Endodermal cell (in vitro differentiated cells): Measurements from ENCODE around the gene SUPT3H. TPM values are rescaled to one million over a fixed set of nuclear protein-coding genes. Genes with fewer than 3 reads are reported as not detected.

Source experiments
- DNase-seq: peaks from one replicate; pipeline ENCODE4 v3.0.0-alpha.2; 2017
- H3K27ac ChIP-seq: 2 replicates; pipeline ENCODE4 v1.5.1; 2013; ENCODE audit warnings: mild to moderate bottlenecking, low read depth, low read length, moderate library complexity
- H3K27me3 ChIP-seq: 2 replicates; pipeline ENCODE4 v1.6.1; 2013; ENCODE audit warnings: mild to moderate bottlenecking, low read length, moderate library complexity; ENCODE audit not compliant: insufficient read depth, control insufficient read depth, poor library complexity, severe bottlenecking
- H3K36me3 ChIP-seq: 2 replicates; pipeline ENCODE4 v1.7.0; 2013; ENCODE audit warnings: mild to moderate bottlenecking, low read length, moderate library complexity; ENCODE audit not compliant: control insufficient read depth, insufficient read depth
- H3K4me1 ChIP-seq: one replicate; pipeline ENCODE4 v1.7.0; 2013; ENCODE audit warnings: low read length; ENCODE audit not compliant: control insufficient read depth, insufficient read depth
- H3K4me3 ChIP-seq: 2 replicates; pipeline ENCODE4 v1.5.1; 2013; ENCODE audit warnings: mild to moderate bottlenecking, low read length, moderate library complexity
- H3K9ac ChIP-seq: 2 replicates; pipeline ENCODE4 v1.6.1; 2013; ENCODE audit warnings: mild to moderate bottlenecking, low read length, moderate library complexity; ENCODE audit not compliant: poor library complexity, severe bottlenecking; ENCODE audit errors: extremely low read depth
- H3K9me3 ChIP-seq: 2 replicates; pipeline ENCODE4 v1.6.1; 2013; ENCODE audit warnings: mild to moderate bottlenecking, low read length, moderate library complexity; ENCODE audit not compliant: control insufficient read depth
- H3K27ac Mint-ChIP-seq: 2 replicates; pipeline ENCODE4 v1.8.0; 2020; ENCODE audit warnings: mixed read lengths
- H3K27me3 Mint-ChIP-seq: 2 replicates; pipeline ENCODE4 v1.8.0; 2021; ENCODE audit warnings: mild to moderate bottlenecking, mixed read lengths; ENCODE audit not compliant: insufficient read depth
- H3K36me3 Mint-ChIP-seq: 2 replicates; pipeline ENCODE4 v1.8.0; 2020; ENCODE audit warnings: low read depth, mixed read lengths
- H3K4me1 Mint-ChIP-seq: 2 replicates; pipeline ENCODE4 v1.8.0; 2020; ENCODE audit warnings: mixed read lengths
- H3K4me3 Mint-ChIP-seq: 2 replicates; pipeline ENCODE4 v1.8.0; 2020; ENCODE audit warnings: mild to moderate bottlenecking, moderate library complexity, mixed read lengths
- H3K9me3 Mint-ChIP-seq: 2 replicates; pipeline ENCODE4 v1.8.0; 2020; ENCODE audit warnings: mild to moderate bottlenecking, mixed read lengths
- whole genome bisulfite sequencing, 2 experiments: methylation state at CpG; one replicate each; pipeline versions ENCODE4 v1.1.5 to v1.1.7; 2013; ENCODE audit warnings: missing lambda C conversion rate in 2 of 2, mixed read lengths in 1 of 2; ENCODE audit not compliant: insufficient coverage in 1 of 2, insufficient read length in 1 of 2; 5-methylcytosine and 5-hydroxymethylcytosine counted together
- total RNA-seq, 2 donors: library from RNA; stranded (reverse); fragmentation: NEBNext Ultra II Directional in 1 of 2; extraction: Animal tissue kit (Norgen Biotek cat#: 25700) in 1 of 2; gene quantifications; 2 replicates in 1 of 2; 3 replicates in 1 of 2; pipeline ENCODE4 v1.2.1, GENCODE V29; 2021
- TF ChIP-seq, protein P1 (sequence below): fragments of 200-600 bp; sonication (generic); conservative IDR thresholded peaks from 2 replicates; pipeline ENCODE4 v1.5.0; 2021; ENCODE audit warnings: antibody characterized with exemption, mild to moderate bottlenecking

The SUPT3H gene
- total RNA-seq, 2 donors from 2014 or later = 32.4 to 34.7 TPM

GRCh38 chr6:45156075-45156474 is 221.7 kb downstream of the SUPT3H start:
- TF ChIP-seq, protein P1, sequence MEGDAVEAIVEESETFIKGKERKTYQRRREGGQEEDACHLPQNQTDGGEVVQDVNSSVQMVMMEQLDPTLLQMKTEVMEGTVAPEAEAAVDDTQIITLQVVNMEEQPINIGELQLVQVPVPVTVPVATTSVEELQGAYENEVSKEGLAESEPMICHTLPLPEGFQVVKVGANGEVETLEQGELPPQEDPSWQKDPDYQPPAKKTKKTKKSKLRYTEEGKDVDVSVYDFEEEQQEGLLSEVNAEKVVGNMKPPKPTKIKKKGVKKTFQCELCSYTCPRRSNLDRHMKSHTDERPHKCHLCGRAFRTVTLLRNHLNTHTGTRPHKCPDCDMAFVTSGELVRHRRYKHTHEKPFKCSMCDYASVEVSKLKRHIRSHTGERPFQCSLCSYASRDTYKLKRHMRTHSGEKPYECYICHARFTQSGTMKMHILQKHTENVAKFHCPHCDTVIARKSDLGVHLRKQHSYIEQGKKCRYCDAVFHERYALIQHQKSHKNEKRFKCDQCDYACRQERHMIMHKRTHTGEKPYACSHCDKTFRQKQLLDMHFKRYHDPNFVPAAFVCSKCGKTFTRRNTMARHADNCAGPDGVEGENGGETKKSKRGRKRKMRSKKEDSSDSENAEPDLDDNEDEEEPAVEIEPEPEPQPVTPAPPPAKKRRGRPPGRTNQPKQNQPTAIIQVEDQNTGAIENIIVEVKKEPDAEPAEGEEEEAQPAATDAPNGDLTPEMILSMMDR = no peak
- peaks cover 4% of the 10 kb centered on the region for H3K4me1 ChIP-seq
- no peak overlapping the region for H3K27ac ChIP-seq
- H3K4me1 Mint-ChIP-seq = peaks cover 25% of the 10 kb centered on the region
- H3K4me3 ChIP-seq = no peak overlapping the region
- H3K9ac ChIP-seq = no peak overlapping the region
- H3K27me3 Mint-ChIP-seq = no peaks in the 10 kb centered on the region
- DNase-seq = no peak
- H3K27ac Mint-ChIP-seq = no peak overlapping the region
- H3K9me3 Mint-ChIP-seq = no peaks in the 10 kb centered on the region
- peaks cover 12% of the 10 kb centered on the region for H3K9me3 ChIP-seq
- 82 to 100% methylated on average over 1 to 2 of the region's 2 CpGs for WGBS, 2 experiments
- peaks cover 1% of the 10 kb centered on the region for H3K36me3 Mint-ChIP-seq
- no peak overlapping the region for H3K4me3 Mint-ChIP-seq
- H3K27me3 ChIP-seq = no peaks in the 10 kb centered on the region
- H3K36me3 ChIP-seq = no peaks in the 10 kb centered on the region

- peak overlapping the region; percentile 57 for H3K27ac Mint-ChIP-seq
- no peak overlapping the region for H3K9ac ChIP-seq
- H3K4me3 Mint-ChIP-seq = no peak overlapping the region
- no peak overlapping the region for H3K4me3 ChIP-seq
- DNase-seq = no peak
- peaks cover 12% of the 10 kb centered on the region for H3K9me3 ChIP-seq
- H3K27ac ChIP-seq = no peak overlapping the region
- TF ChIP-seq, protein P1 = no peak
- H3K27me3 ChIP-seq = no peaks in the 10 kb centered on the region
- H3K4me1 ChIP-seq = peaks cover 4% of the 10 kb centered on the region
- no peaks in the 10 kb centered on the region for H3K9me3 Mint-ChIP-seq
- H3K36me3 Mint-ChIP-seq = peaks cover 1% of the 10 kb centered on the region
- peaks cover 22% of the 10 kb centered on the region for H3K4me1 Mint-ChIP-seq
- WGBS, 2 experiments = 75% methylated on average over 1 of the region's 2 CpGs; no CpG with 5 or more reads in 1 of the 2 experiments
- H3K36me3 ChIP-seq = no peaks in the 10 kb centered on the region
- no peaks in the 10 kb centered on the region for H3K27me3 Mint-ChIP-seq
Measured at GRCh38 chr6:45155341-45155894, 222.3 kb downstream of the SUPT3H start.

DNA sequence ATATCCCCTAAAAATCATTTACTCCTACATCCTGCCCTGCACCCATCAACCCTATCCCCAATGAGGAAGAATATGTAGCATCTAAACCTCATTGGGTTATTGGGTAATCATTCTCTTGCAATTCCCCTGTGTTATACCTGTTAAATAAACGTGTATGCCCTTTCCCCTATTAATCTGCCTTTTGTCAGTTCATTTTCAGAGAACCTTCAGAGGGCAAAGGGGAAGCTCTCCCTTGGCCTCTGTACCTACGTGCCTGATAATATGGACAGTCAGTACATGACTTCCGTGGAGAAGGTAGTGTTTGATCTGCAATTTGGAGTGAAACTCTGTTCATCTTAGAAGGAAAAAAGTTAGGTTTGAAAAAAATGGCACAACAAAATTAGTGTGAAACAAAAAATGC is 223.1 kb downstream of the SUPT3H start:
- no peak overlapping the region for H3K9ac ChIP-seq
- no peaks in the 10 kb centered on the region for H3K36me3 ChIP-seq
- no peak overlapping the region for H3K4me3 Mint-ChIP-seq
- peaks cover 1% of the 10 kb centered on the region for H3K36me3 Mint-ChIP-seq
- H3K27ac ChIP-seq = no peak overlapping the region
- H3K4me1 Mint-ChIP-seq = peaks cover 22% of the 10 kb centered on the region
- no peaks in the 10 kb centered on the region for H3K27me3 Mint-ChIP-seq
- H3K27ac Mint-ChIP-seq = peak overlapping the region; percentile 16
- peaks cover 12% of the 10 kb centered on the region for H3K9me3 ChIP-seq
- H3K27me3 ChIP-seq = no peaks in the 10 kb centered on the region
- H3K4me3 ChIP-seq = peak overlapping the region; percentile 1
- peaks cover 4% of the 10 kb centered on the region for H3K4me1 ChIP-seq
- TF ChIP-seq, protein P1 = no peak
- no peaks in the 10 kb centered on the region for H3K9me3 Mint-ChIP-seq
- WGBS, 2 experiments = 85 to 89% methylated on average over 3 of the region's 3 CpGs
- DNase-seq = no peak
